NCI-H146 treated with DMSO at 0.1 percent for 48 hours (cell line): Measurements from ENCODE around the gene GJB3.

Experiments
- DNase-seq: peaks from one replicate; lab custom pipeline; 2025; ENCODE audit not compliant: unreplicated experiment; lab: John Stamatoyannopoulos, UW

GJB3 gene

DNA sequence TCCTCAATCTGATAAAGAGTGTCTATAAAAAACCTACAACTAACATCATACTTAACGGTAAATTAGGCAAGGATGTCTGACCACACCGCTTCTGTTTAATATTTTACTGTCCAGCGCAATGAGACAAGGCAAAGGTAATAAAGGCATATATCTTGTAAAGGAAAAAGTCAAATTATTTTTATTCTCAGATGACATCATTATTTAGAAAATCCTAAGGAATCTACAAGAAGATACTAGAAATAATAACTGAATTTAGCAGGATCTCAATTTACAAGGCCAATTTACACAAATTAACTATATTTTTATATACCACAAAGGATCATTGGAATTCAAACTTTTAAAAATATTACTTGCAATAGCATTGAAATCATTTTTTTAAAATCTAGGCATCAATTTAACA, 41.2 kb downstream of the GJB3 start:
- DNase-seq, result no peak

DNA sequence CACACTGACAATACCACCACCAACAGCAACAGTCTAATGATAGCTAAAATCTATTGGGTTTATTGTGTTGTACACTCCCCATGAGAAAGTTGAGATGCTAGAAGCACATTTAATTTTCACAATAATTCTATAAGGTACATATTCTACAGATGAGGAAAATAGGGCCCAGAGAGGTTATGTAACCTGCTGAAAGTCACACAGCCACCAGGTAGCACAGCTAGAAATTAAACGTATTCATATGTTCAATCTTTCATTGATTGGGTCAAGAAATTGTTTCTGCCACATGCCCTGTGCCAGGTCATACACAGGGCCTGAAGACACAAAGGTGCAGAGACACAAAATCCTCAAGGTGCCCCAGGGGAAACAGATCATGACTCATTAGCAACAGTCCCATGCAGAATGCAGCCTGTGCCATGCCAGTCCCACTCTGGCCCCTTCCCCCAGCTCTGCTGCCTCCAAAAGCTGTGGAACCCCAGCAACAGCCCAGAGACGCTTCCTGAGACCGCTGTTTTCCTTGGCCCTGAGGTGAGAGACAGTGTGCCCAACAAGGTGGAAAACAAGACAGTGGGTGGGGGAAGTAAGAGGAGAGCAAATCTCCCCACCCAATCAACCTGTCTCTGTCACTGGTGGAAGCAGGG, 43.9 kb downstream of the GJB3 start:
- DNase-seq, result no peak

DNA sequence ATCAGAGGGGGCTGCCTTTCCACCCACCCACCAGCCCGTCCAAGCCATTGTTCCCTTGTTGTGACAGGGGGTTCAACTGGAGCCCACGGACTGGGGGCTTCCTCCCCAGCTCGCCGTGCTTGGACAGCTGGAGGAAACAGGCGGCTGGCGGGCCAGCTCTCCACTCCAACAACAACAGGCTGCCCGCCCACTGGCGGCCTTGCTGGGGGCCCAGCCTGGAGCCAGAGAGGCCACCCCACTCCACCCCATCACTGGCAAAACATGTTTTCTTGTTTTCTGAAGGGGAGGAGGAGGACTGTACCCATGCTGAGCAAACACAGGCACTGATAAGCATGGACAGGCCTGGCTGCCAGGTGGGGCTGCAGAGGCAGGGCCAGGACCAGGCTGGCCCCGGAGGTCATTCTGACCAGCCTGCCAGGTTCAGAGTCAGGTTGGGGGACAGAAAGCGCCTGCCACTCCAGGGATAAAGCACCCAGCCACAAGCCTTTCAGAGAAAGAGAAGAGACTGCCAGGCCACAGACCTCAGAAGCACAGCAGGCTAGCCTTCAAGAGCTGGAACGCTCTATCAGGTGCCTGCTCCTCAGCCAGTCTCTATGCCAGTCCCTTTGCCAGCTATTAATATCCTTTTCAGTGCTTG, 44.6 kb downstream of the GJB3 start:
- no peak for DNase-seq

DNA sequence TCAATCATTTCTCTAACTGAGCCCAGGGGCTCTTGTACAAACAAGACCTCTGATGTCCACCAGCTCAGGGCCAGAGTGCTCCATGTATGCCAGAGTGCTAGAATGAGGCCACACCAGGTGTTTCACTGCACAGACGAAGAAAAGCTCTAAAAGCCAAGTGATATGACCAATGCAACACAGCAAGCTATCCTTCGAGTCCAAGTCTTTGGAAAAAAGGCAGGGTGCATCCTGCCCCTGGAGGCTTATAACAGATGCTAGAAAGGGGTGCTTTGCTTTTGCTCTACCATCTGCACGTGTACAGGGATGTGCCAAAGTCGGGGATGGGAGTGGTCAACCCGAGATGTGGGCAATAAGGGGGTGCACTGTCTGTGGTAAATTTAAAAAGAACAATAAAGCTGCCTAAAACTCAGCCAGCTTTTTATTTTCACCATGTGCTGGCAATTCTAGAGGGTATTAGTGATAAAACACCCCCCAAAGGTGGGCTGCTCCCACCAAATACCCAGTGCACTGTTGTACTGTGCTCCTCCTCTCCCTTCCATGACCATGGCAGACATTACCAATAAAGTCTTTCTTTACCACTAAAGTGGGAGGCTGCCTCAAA, 46.4 kb downstream of the GJB3 start:
- no peak for DNase-seq

DNA sequence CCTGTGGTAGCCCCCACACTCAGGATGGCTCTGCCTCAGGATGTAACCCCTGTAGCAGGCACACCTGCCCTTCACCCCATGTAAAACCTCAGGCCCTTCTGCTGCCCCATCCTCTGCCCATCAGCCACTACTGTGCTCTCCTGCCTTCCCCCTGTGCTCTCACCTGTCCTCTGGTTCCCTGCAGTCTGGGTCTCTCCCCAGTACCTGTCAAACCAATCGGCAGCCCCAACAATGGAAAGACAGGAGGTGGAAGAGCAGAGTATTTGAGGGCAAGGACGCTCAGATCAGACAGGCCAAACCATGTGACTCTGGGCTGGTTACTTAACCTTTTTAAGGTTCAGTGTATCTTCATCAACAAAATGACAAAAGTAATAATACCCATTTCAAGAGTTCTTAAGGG, 47.6 kb downstream of the GJB3 start:
- DNase-seq, result no peak

DNA sequence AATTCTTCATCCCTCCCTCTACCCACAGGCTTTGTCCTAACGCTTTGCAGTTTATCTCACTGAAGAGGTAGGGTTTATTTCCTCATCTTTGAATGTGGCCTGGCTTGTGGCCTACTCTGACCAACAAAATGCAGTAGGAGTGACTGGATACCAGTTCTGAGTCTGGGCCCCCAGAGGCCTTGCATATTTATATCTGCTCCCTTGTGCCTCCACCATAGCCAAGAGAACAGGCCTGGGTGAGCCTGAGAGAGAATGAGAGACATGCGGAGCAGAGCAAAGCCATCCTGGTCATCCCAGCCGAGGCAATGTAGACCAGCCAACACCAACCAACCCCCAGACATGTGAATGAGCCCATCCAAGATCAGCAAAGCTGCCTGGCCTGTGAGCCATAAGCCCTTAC, 48.2 kb downstream of the GJB3 start:
- no peak for DNase-seq

DNA sequence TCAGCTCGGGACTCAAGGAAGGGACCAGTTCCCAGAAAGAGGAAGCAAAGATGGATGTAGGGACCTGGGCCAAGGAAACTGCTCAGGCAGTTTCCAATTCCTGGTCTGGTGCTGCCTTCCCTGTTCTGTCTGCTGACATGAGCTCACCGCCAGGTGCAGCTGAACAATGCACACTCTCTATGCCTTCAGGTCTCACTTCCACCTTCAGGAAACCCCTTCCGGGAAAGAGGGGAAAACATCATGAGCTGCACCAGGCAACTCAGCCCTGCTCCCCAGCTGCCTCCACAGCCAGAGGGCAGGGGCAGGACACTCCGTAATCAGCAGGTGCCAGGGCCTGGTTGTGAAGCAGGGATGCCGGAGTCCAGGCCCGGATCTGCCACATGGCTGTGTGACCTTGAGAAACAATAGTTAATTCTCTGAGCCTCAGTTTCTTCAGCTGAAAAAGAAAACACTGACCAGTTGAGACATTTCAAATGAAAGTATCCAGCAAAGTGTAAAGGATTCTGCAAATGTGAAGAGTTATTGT, 50.8 kb downstream of the GJB3 start:
- no peak for DNase-seq

DNA sequence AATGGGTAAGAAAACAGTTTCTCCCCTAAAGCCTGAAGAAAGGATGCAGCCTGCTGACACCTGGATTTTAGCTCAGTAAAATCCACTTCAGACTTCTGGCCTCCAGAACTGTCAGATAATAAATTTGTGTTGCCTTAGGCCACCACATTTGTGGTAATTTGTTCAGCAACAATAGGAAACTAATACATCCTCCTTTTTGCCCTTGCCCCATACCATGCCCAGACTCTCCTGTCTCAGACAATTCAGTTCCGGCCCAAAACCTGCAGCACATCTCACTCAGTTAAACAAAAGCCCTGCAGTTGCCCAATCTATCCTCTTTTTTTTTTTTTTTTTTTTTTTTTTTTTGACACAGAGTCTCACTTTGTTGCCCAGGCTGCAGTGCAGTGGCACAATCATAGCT, 52.7 kb downstream of the GJB3 start:
- DNase-seq, result no peak
